NCI-H1092 (cell line): ENCODE measurements around the gene OR5AR1.
"Not testable (repeated sequence)": the region's sequence is repeated elsewhere in the genome, so short reads cannot be mapped to it uniquely, and the experiment has no call there.

Experiments
- DNase-seq: peaks from one replicate; lab custom pipeline; 2025; lab: John Stamatoyannopoulos, UW

Gene OR5AR1

GRCh38 chr11:56663386-56663785, at the start of gene OR5AR1:
Gene OR5AR1, plus strand, starts transcription at chr11:56663686. Its CDS starts 0 bp downstream, at chr11:56663686.
- no peak for DNase-seq

GRCh38 chr11:56624661-56625110, 38.8 kb upstream of the OR5AR1 start:
- peak; percentile 9 for DNase-seq

- DNase-seq = no peak
Observed at GRCh38 chr11:56625946-56626345, 37.5 kb upstream of the OR5AR1 start.

GRCh38 chr11:56632329-56632728, 31.2 kb upstream of the OR5AR1 start:
- no peak for DNase-seq

GRCh38 chr11:56636861-56637260, 26.6 kb upstream of the OR5AR1 start:
- no peak for DNase-seq

- DNase-seq = no peak
Observed at GRCh38 chr11:56637500-56637899, 26.0 kb upstream of the OR5AR1 start.

- DNase-seq = no peak
Observed at GRCh38 chr11:56642339-56642738, 21.1 kb upstream of the OR5AR1 start, which contains the start of gene OR5AP2. Gene OR5AP2, minus strand, starts transcription at chr11:56642439. Its CDS starts 0 bp downstream, at chr11:56642439.

- DNase-seq = no peak
Observed at GRCh38 chr11:56659755-56660154, 3.7 kb upstream of the OR5AR1 start.

GRCh38 chr11:56670984-56671383, 7.5 kb downstream of the OR5AR1 start:
- no peak for DNase-seq

GRCh38 chr11:56688554-56689100, 25.1 kb downstream of the OR5AR1 start:
- DNase-seq = no peak

- not testable (repeated sequence) for DNase-seq
Observed at GRCh38 chr11:56691179-56691578, 27.7 kb downstream of the OR5AR1 start.

GRCh38 chr11:56693428-56693827, 29.9 kb downstream of the OR5AR1 start:
- no peak for DNase-seq

- no peak for DNase-seq
Observed at GRCh38 chr11:56698795-56699194, 35.3 kb downstream of the OR5AR1 start, which contains the start of gene OR9G1. Gene OR9G1, plus strand, starts transcription at chr11:56699095. Its CDS starts 1,293 bp downstream, at chr11:56700388.

GRCh38 chr11:56700242-56700913, 36.9 kb downstream of the OR5AR1 start:
- no peak for DNase-seq

- DNase-seq = no peak
Observed at GRCh38 chr11:56700914-56701485, 37.5 kb downstream of the OR5AR1 start.

GRCh38 chr11:56705784-56706396, 42.4 kb downstream of the OR5AR1 start:
- no peak for DNase-seq

GRCh38 chr11:56706486-56706885, 43.0 kb downstream of the OR5AR1 start:
- no peak for DNase-seq

GRCh38 chr11:56714206-56714605, 50.7 kb downstream of the OR5AR1 start:
- no peak for DNase-seq
